DMS53 (cell line): ENCODE measurements around the gene TENT4B.
A peak's percentile ranks its signal among the peaks of the same experiment; 100 is the strongest.

Experiments
- DNase-seq: peaks from one replicate; lab custom pipeline; 2025; lab: John Stamatoyannopoulos, UW

Gene TENT4B

GRCh38 chr16:50271148-50272041 lies 118.3 kb downstream of the TENT4B start:
- no peak for DNase-seq

GRCh38 chr16:50272111-50272571 lies 119.0 kb downstream of the TENT4B start:
- DNase-seq = no peak

GRCh38 chr16:50272687-50273381 lies 119.7 kb downstream of the TENT4B start:
- DNase-seq = no peak

- no peak for DNase-seq
Measured at GRCh38 chr16:50273382-50273690, 120.2 kb downstream of the TENT4B start.

GRCh38 chr16:50273888-50274325 lies 120.8 kb downstream of the TENT4B start:
- no peak for DNase-seq

- no peak for DNase-seq
Measured at GRCh38 chr16:50274326-50275097, 121.4 kb downstream of the TENT4B start.

GRCh38 chr16:50275098-50275415 lies 122.0 kb downstream of the TENT4B start:
- DNase-seq = peak; percentile 19

- DNase-seq = peak; percentile 18
Measured at GRCh38 chr16:50275428-50276325, 122.6 kb downstream of the TENT4B start.

- DNase-seq = no peak
Measured at GRCh38 chr16:50276326-50276640, 123.2 kb downstream of the TENT4B start.

- peak; percentile 37 for DNase-seq
Measured at GRCh38 chr16:50276801-50277555, 123.9 kb downstream of the TENT4B start.

- no peak for DNase-seq
Measured at GRCh38 chr16:50278251-50278650, 125.1 kb downstream of the TENT4B start.

- DNase-seq = peak; percentile 76
Measured at GRCh38 chr16:50279504-50279865, 126.4 kb downstream of the TENT4B start.

GRCh38 chr16:50280932-50281331 lies 127.8 kb downstream of the TENT4B start:
- DNase-seq = no peak
